Smooth muscle cell (in vitro differentiated cells): ENCODE results near the gene OS9. TPM values are rescaled to one million over a fixed set of nuclear protein-coding genes. Genes with fewer than 3 reads are reported as not detected.

Experiments
- DNase-seq: peaks from one replicate; lab custom pipeline; 2025; ENCODE audit not compliant: unreplicated experiment; lab: John Stamatoyannopoulos, UW
- H2AFZ ChIP-seq: fragments of 200-600 bp; sonication (generic); 2 replicates; pipeline ENCODE4 v1.6.0; 2016; ENCODE audit warnings: antibody characterized with exemption, low read depth, mild to moderate bottlenecking
- H3F3A ChIP-seq: fragments of 200-600 bp; sonication (generic); 2 replicates; pipeline ENCODE4 v1.6.0; 2017; ENCODE audit warnings: antibody characterized with exemption, low read depth
- H3K27ac ChIP-seq: fragments of 200-600 bp; sonication (generic); 2 replicates; pipeline ENCODE4 v1.5.1; 2016; ENCODE audit warnings: low read depth, mild to moderate bottlenecking
- H3K27me3 ChIP-seq: fragments of 200-600 bp; sonication (generic); 2 replicates; pipeline ENCODE4 v1.6.1; 2016; ENCODE audit warnings: low read depth, mild to moderate bottlenecking
- H3K36me3 ChIP-seq: fragments of 200-600 bp; sonication (generic); 2 replicates; pipeline ENCODE4 v1.5.1; 2016; ENCODE audit warnings: low read depth
- H3K4me1 ChIP-seq: fragments of 200-600 bp; sonication (generic); 2 replicates; pipeline ENCODE4 v1.5.1; 2016; ENCODE audit warnings: low read depth
- H3K4me2 ChIP-seq: fragments of 200-600 bp; sonication (generic); 2 replicates; pipeline ENCODE4 v1.6.0; 2016; ENCODE audit warnings: mild to moderate bottlenecking
- H3K4me3 ChIP-seq: fragments of 200-600 bp; sonication (generic); 2 replicates; pipeline ENCODE4 v1.5.1; 2016; ENCODE audit warnings: mild to moderate bottlenecking
- H3K79me2 ChIP-seq: fragments of 200-600 bp; sonication (generic); 2 replicates; pipeline ENCODE4 v1.6.0; 2016; ENCODE audit warnings: low read depth, mild to moderate bottlenecking
- H3K9ac ChIP-seq: fragments of 200-600 bp; sonication (generic); 2 replicates; pipeline ENCODE4 v1.6.0; 2016; ENCODE audit warnings: low read depth
- H3K9me3 ChIP-seq: fragments of 200-600 bp; sonication (generic); replicated peaks from 2 replicates; pipeline ENCODE4 v1.5.1; 2016; ENCODE audit warnings: low read depth
- H4K20me1 ChIP-seq: fragments of 200-600 bp; sonication (generic); 2 replicates; pipeline ENCODE4 v1.6.0; 2016; ENCODE audit warnings: low read depth
- CTCF ChIP-seq: fragments of 200-600 bp; sonication (generic); IDR thresholded peaks from 2 replicates; pipeline ENCODE4 v1.5.1; 2017; ENCODE audit warnings: borderline replicate concordance, mild to moderate bottlenecking, antibody characterized with exemption; ENCODE audit not compliant: insufficient read depth, poor library complexity, severe bottlenecking
- WGBS: methylation state at CpG from one replicate; pipeline ENCODE4 v1.1.7; 2016; ENCODE audit warnings: low lambda C conversion rate; 5-methylcytosine and 5-hydroxymethylcytosine counted together
- polyA plus RNA-seq: library from polyadenylated mRNA; unstranded; fragments of >200 nt; fragmentation: Nextera tagmentation; extraction: Ambion mirVana; gene quantifications from 2 replicates; pipeline ENCODE4 v1.2.1, GENCODE V29; 2016
- total RNA-seq: library from RNA; depleted of rRNA; stranded (reverse); fragments of >200 nt; gene quantifications from 2 replicates; pipeline ENCODE4 v1.2.3, GENCODE V29; 2014

The OS9 gene
- total and polyA plus RNA-seq, 2 experiments from 2014 or later, result 179 to 236 TPM

DNA sequence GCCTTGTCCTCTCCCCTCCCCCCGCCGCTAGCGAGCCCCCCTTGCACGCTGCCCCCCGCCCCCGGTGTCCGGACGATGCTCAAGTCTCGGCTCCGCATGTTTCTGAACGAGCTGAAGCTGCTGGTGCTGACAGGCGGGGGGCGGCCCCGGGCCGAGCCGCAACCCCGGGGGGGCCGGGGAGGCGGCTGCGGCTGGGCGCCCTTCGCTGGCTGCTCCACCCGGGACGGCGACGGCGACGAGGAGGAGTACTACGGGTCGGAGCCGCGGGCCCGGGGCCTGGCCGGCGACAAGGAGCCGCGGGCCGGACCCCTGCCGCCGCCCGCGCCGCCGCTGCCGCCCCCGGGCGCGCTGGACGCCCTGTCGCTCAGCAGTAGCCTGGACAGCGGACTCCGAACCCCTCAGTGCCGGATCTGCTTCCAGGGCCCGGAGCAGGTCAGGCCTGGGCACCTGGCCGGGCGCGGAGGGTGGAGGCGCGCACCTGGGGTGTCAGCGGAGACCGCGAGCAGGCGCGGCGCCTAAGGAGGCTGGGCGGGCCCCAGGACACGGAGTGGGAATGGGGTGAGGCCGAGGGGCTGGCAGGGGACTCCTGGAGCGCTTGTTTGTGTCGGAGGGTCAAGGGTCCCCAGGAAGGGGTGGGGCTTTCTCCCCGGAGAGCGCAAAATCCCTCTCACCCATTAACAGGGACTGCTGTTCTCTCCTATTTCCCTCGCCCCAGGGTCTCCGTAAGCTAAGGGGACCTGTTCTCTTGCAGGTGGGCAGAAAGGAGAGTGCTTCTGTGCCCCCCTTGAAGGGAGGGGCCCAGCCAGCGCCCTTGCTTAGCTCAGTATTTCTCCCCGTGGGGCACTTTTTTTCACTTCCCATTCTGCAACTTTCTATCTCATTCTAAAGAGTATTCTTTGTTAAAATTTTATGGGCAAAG, 61.8 kb downstream of the OS9 start:
- peaks cover 10% of the 10 kb centered on the region for H4K20me1 ChIP-seq
- 1% methylated on average over 57 of the region's 76 CpGs for WGBS

GRCh38 chr12:57756406-57757341, 62.7 kb downstream of the OS9 start:
- peak; percentile 60 for TF ChIP-seq CTCF
- WGBS, result 17% methylated on average over 22 of the region's 22 CpGs
- Histone ChIP-seq H2AFZ (no peak overlapping the region), H3K9ac (no peak overlapping the region), H3K4me3 (peak overlapping the region; percentile 63), H3K9me3 (no peaks in the 10 kb centered on the region), H3K27me3 (peaks cover 40% of the 10 kb centered on the region), H4K20me1 (peaks cover 10% of the 10 kb centered on the region), H3K4me2 (peak overlapping the region; percentile 94), H3K27ac (no peak overlapping the region), H3K79me2 (no peaks in the 10 kb centered on the region), H3F3A (peaks cover 7% of the 10 kb centered on the region), H3K4me1 (peaks cover 20% of the 10 kb centered on the region), H3K36me3 (no peaks in the 10 kb centered on the region)
- DNase-seq, result no peak

More for the DNA sequence above, 61.8 kb downstream of the OS9 start:
- H3K9ac ChIP-seq, result no peak overlapping the region
- no peaks in the 10 kb centered on the region for H3K36me3 ChIP-seq
- TF ChIP-seq CTCF, result no peak
- DNase-seq, result no peak
- H3K27ac ChIP-seq, result no peak overlapping the region
- peaks cover 23% of the 10 kb centered on the region for H3K4me1 ChIP-seq
- H3K27me3 ChIP-seq, result peaks cover 35% of the 10 kb centered on the region
- peak overlapping the region; percentile 94 for H3K4me2 ChIP-seq
- H3K79me2 ChIP-seq, result peaks cover 9% of the 10 kb centered on the region
- peaks cover 7% of the 10 kb centered on the region for H3F3A ChIP-seq
- no peaks in the 10 kb centered on the region for H3K9me3 ChIP-seq
- peak overlapping the region; percentile 63 for H3K4me3 ChIP-seq
- no peak overlapping the region for H2AFZ ChIP-seq

GRCh38 chr12:57757771-57758170, 63.8 kb downstream of the OS9 start:
- no peak overlapping the region for H3K4me3 ChIP-seq
- no peak overlapping the region for H3K9ac ChIP-seq
- peaks cover 18% of the 10 kb centered on the region for H3K4me1 ChIP-seq
- no peak for TF ChIP-seq CTCF
- H3K36me3 ChIP-seq, result no peaks in the 10 kb centered on the region
- peaks cover 51% of the 10 kb centered on the region for H3K27me3 ChIP-seq
- no peak overlapping the region for H2AFZ ChIP-seq
- no peak overlapping the region for H3K27ac ChIP-seq
- H3K4me2 ChIP-seq, result no peak overlapping the region
- no peaks in the 10 kb centered on the region for H3K79me2 ChIP-seq
- H3F3A ChIP-seq, result peaks cover 7% of the 10 kb centered on the region
- WGBS, result 91% methylated on average over 4 of the region's 4 CpGs
- peaks cover 10% of the 10 kb centered on the region for H4K20me1 ChIP-seq
- DNase-seq, result no peak
- no peaks in the 10 kb centered on the region for H3K9me3 ChIP-seq
